ENCODE measurements around the gene DCAF8L2. TPM values are rescaled to one million over a fixed set of nuclear protein-coding genes. Genes with fewer than 3 reads are reported as not detected.

Gene DCAF8L2
- total RNA-seq, 1 experiment from 2014 or later: not detected

GRCh38 chrX:27796640-27797257, 206.6 kb downstream of the DCAF8L2 start:
- no peak for DNase-seq (ENCODE audit: low read depth)
- in situ Hi-C loops (cut with HindIII; ENCODE audit: low pct_unique_long_range_greater_than_20kb, low sequenced_read_pairs): no loop called here

- no peak for DNase-seq (ENCODE audit: low read depth)
- in situ Hi-C loops (cut with HindIII; ENCODE audit: low pct_unique_long_range_greater_than_20kb, low sequenced_read_pairs): no loop called here
These were observed 207.4 kb downstream of the DCAF8L2 start for GRCh38 chrX:27797575-27797974.

Other genes with a start within 250 kb of the DCAF8L2 start
- gene PPP4R3C, start 127.0 kb upstream of the DCAF8L2 start, total RNA-seq (2014; rRNA removed; shearing (Covaris generic); ENCODE audit: low replicate concordance): not detected in 2 replicates
- not detected in 2 replicates for gene MAGEB10, start 217.6 kb downstream of the DCAF8L2 start, total RNA-seq (2014; rRNA removed; shearing (Covaris generic); ENCODE audit: low replicate concordance)